ENCODE measurements around the gene NASP.

The NASP gene

DNA sequence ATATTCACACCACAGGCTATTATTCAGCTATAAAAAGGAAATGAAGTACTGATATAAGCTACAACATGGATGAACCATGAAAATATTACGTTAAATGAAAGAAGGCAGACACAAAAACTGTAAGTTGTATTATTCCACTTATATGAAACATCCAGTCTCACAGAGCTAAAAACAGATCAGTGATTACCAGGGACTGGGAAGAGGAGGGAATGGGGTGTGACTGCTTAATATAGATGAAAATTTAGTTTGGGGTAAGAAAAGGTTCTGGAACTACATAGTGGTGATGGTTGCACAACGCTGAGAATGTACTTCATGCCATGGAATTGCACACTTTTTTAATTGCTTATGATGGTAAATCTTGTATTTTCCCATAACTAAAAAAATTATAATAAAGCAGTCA is 83.0 kb downstream of the NASP start:
- Mint-ChIP-seq H3K4me3 (no peak overlapping the region), H3K4me1 (peaks cover 25% of the 10 kb centered on the region), H3K9me3 (no peaks in the 10 kb centered on the region), H3K27ac (no peak overlapping the region), H3K27me3 (no peaks in the 10 kb centered on the region)
- DNase-seq (no peak), ATAC-seq (no peak)

DNA sequence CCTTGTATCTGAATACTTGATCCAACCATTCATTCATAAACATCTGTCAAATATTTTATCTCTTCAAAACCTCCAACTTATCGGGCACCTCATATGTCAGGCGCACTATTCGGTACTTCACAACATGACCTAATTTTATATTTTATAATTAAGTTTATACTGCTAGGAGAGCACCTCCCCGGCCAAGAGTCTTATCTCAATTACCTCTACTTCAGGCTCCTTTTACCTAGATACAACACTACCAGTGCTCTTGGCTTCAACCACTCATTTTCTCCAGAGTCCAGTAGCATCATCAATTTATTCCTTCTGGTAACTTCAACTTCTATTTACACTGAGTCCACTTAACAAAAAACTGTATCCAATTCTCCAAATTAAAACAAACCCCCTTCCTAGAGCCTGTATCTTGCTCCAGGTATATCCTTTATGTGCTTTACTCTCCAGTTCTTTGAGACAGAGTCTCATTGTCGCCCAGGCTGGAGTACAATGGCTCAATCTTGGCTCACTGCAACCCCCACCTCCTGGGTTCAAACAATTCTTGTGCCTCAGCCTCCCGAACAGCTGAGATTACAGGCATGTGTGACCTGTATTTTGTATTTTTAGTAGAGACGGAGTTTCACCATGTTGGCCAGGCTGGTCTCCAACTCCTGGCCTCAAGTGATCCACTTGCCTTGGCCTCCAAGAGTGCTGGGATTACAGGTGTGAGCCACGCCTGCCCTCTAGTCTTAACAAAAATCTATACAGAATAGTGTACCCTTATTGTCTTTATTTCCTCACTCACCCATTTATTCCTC is 83.7 kb downstream of the NASP start:
- no peak overlapping the region for H3K27ac Mint-ChIP-seq
- no peak overlapping the region for H3K4me3 Mint-ChIP-seq
- H3K9me3 Mint-ChIP-seq, result no peaks in the 10 kb centered on the region
- no peak for ATAC-seq
- DNase-seq, result no peak
- H3K27me3 Mint-ChIP-seq, result no peaks in the 10 kb centered on the region
- peaks cover 28% of the 10 kb centered on the region for H3K4me1 Mint-ChIP-seq

All from stimulated activated naive CD8-positive, alpha-beta T cell treated with anti-CD3 and anti-CD28 coated beads, Interleukin-15, amount 100 ng/mL, for 72 hours (primary cell).